Stomach smooth muscle (tissue), 2 donors: ENCODE results near the gene SCFD2.
"Not testable (repeated sequence)": the region's sequence is repeated elsewhere in the genome, so short reads cannot be mapped to it uniquely, and the experiment has no call there.

Source experiments
- H3K27ac ChIP-seq: one replicate; pipeline ENCODE4 v1.7.0; 2013; ENCODE audit warnings: mild to moderate bottlenecking, low read length, inconsistent platforms
- H3K27me3 ChIP-seq, 2 donors: one replicate each; pipeline ENCODE4 v1.7.0; 2013; ENCODE audit warnings: low read length in 2 of 2; ENCODE audit not compliant: insufficient read depth in 2 of 2, control insufficient read depth in 1 of 2
- H3K36me3 ChIP-seq, 2 donors: one replicate each; pipeline ENCODE4 v1.7.0; 2013; ENCODE audit warnings: low read length in 2 of 2; ENCODE audit not compliant: control insufficient read depth in 2 of 2, insufficient read depth in 2 of 2
- H3K4me1 ChIP-seq: one replicate; pipeline ENCODE4 v1.7.0; 2013; ENCODE audit warnings: low read length; ENCODE audit not compliant: control insufficient read depth, insufficient read depth
- H3K4me3 ChIP-seq, 2 donors: one replicate each; pipeline ENCODE4 v1.7.0; 2013; ENCODE audit warnings: low read length in 2 of 2
- H3K9ac ChIP-seq, 2 donors: one replicate each; pipeline ENCODE4 v1.7.0; 2013; ENCODE audit warnings: low read length in 2 of 2, mild to moderate bottlenecking in 1 of 2
- H3K9me3 ChIP-seq, 2 donors: one replicate each; pipeline ENCODE4 v1.7.0; 2013; ENCODE audit warnings: low read length in 2 of 2; ENCODE audit not compliant: control insufficient read depth in 2 of 2
- donor health status: healthy.
- donor health status: Pancreatic carcinoma.

SCFD2 gene

DNA sequence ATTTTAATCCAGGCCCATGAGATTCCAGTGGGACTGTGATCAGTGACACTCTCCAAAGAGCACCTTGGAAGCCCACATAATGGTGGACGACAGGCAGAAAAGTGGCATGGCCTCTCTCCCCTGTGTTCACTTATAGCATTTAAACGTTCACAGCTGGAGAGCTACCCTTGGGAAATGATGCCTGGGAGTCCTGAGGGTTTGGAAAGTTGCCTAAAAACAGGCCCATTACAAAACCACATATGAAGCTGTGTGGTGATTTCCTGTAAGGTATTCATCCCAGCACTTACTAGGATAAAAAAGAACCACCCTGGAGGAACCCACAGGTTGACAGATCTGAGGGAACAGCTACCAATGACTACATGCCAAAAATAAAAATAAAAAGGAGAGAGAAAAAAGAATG lies 310.6 kb downstream of the SCFD2 start:
- Histone ChIP-seq H3K4me1 (peaks cover 6% of the 10 kb centered on the region), H3K4me3 (no peak overlapping the region), H3K27me3 (no peaks in the 10 kb centered on the region), H3K36me3 (peaks cover 0 to 2% of the 10 kb centered on the region in 2 donors), H3K27ac (no peak overlapping the region), H3K9ac (no peak overlapping the region), H3K9me3 (no peaks in the 10 kb centered on the region)

DNA sequence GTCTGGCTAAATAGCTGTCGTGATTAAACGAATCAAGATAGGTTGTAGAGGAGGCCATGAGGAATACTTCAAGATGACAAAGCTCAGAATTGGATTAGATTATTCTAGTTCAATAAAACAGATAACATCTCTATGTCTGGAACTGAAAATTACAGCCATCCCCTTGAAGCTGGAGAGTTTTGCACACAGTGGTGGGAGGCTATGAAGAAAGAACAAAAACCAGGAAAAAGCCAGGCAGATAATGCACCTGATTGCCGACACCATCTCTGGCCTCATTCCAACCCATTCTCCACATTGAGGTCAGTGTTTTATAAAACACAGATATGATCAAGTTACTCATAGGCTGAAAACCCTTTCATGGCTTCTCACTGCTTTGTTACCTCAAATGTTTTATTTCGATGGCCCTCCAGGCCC lies 315.5 kb downstream of the SCFD2 start:
- H3K36me3 ChIP-seq, result peaks cover 0 to 2% of the 10 kb centered on the region in 2 donors
- H3K4me3 ChIP-seq, result no peak overlapping the region
- no peaks in the 10 kb centered on the region for H3K9me3 ChIP-seq
- H3K27ac ChIP-seq, result no peak overlapping the region
- no peak overlapping the region for H3K9ac ChIP-seq
- no peaks in the 10 kb centered on the region for H3K4me1 ChIP-seq
- H3K27me3 ChIP-seq, result no peaks in the 10 kb centered on the region

DNA sequence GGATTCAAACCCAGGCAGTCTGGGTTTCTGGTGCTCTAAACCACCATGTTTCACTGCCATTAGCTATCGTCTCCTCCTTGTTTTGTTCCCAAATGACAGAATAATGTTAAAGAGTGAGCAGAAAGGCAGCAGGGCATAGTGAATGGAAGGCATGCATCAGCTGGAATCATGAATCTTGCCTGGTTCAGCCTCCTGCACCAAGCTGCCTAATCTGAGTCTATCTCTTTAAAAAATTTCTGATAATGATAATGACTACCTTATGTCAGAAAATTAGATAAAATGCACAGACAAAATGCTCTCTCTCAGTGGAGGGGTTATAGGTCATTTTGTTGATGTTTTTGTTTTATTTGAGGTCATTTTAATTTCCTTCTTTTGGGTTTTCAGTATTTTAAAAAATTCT lies 316.3 kb downstream of the SCFD2 start:
- Histone ChIP-seq H3K27me3 (no peaks in the 10 kb centered on the region), H3K27ac (no peak overlapping the region), H3K4me1 (no peaks in the 10 kb centered on the region), H3K4me3 (no peak overlapping the region), H3K9ac (no peak overlapping the region), H3K36me3 (no peaks in the 10 kb centered on the region), H3K9me3 (no peaks in the 10 kb centered on the region)

GRCh38 chr4:53044651-53044960 lies 321.3 kb downstream of the SCFD2 start:
- Histone ChIP-seq H3K27me3 (no peaks in the 10 kb centered on the region), H3K4me3 (no peak overlapping the region), H3K9me3 (no peaks in the 10 kb centered on the region), H3K9ac (no peak overlapping the region), H3K36me3 (no peaks in the 10 kb centered on the region), H3K4me1 (no peaks in the 10 kb centered on the region), H3K27ac (no peak overlapping the region)

GRCh38 chr4:53043891-53044650 lies 321.8 kb downstream of the SCFD2 start:
- H3K9me3 ChIP-seq, result no peaks in the 10 kb centered on the region
- no peak overlapping the region for H3K27ac ChIP-seq
- H3K27me3 ChIP-seq, result no peaks in the 10 kb centered on the region
- H3K4me1 ChIP-seq, result no peaks in the 10 kb centered on the region
- H3K4me3 ChIP-seq, result no peak overlapping the region
- no peak overlapping the region for H3K9ac ChIP-seq
- no peaks in the 10 kb centered on the region for H3K36me3 ChIP-seq

- Histone ChIP-seq H3K4me3 (no peak overlapping the region), H3K27me3 (no peaks in the 10 kb centered on the region), H3K36me3 (no peaks in the 10 kb centered on the region), H3K27ac (no peak overlapping the region), H3K9ac (no peak overlapping the region), H3K9me3 (no peaks in the 10 kb centered on the region), H3K4me1 (no peaks in the 10 kb centered on the region)
Measured at GRCh38 chr4:53043055-53043454, 322.8 kb downstream of the SCFD2 start.

- no peak overlapping the region for H3K9ac ChIP-seq
- no peak overlapping the region for H3K4me3 ChIP-seq
- H3K27ac ChIP-seq, result no peak overlapping the region
- no peaks in the 10 kb centered on the region for H3K36me3 ChIP-seq
- no peaks in the 10 kb centered on the region for H3K9me3 ChIP-seq
- H3K4me1 ChIP-seq, result no peaks in the 10 kb centered on the region
- no peaks in the 10 kb centered on the region for H3K27me3 ChIP-seq
Measured at GRCh38 chr4:53040851-53041250, 325.0 kb downstream of the SCFD2 start.

GRCh38 chr4:53040459-53040815 lies 325.4 kb downstream of the SCFD2 start:
- Histone ChIP-seq H3K4me1 (no peaks in the 10 kb centered on the region), H3K9ac (no peak overlapping the region), H3K27me3 (no peaks in the 10 kb centered on the region), H3K27ac (no peak overlapping the region), H3K9me3 (no peaks in the 10 kb centered on the region), H3K36me3 (no peaks in the 10 kb centered on the region), H3K4me3 (no peak overlapping the region)

- H3K27ac ChIP-seq, result no peak overlapping the region
- H3K9ac ChIP-seq, result no peak overlapping the region
- H3K4me1 ChIP-seq, result no peaks in the 10 kb centered on the region
- H3K9me3 ChIP-seq, result no peaks in the 10 kb centered on the region
- no peaks in the 10 kb centered on the region for H3K36me3 ChIP-seq
- no peaks in the 10 kb centered on the region for H3K27me3 ChIP-seq
- no peak overlapping the region for H3K4me3 ChIP-seq
Measured at GRCh38 chr4:53039741-53040458, 326.0 kb downstream of the SCFD2 start.

- no peaks in the 10 kb centered on the region for H3K27me3 ChIP-seq
- H3K9ac ChIP-seq, result no peak overlapping the region
- no peaks in the 10 kb centered on the region for H3K36me3 ChIP-seq
- H3K27ac ChIP-seq, result no peak overlapping the region
- no peaks in the 10 kb centered on the region for H3K4me1 ChIP-seq
- H3K9me3 ChIP-seq, result no peaks in the 10 kb centered on the region
- no peak overlapping the region for H3K4me3 ChIP-seq
Measured at GRCh38 chr4:53037892-53038291, 328.0 kb downstream of the SCFD2 start.

DNA sequence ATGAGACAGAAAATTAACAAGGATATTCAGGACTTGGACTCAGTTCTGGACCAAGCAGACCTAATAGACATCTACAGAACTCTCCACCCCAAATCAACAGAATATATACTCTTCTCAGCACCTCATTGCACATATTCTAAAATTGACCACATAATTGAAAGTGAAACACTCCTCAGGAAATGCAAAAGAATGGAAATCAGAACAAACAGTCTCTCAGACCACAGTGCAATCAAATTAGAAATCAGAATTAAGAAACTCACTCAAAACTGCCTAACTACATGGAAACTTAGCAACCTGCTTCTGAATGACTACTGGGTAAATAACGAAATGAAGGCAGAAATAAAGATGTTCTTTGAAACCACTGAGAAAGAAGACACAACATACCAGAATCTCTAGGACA lies 333.0 kb downstream of the SCFD2 start:
- H3K27me3 ChIP-seq, H3K9me3 ChIP-seq, H3K4me1 ChIP-seq, H3K4me3 ChIP-seq, H3K36me3 ChIP-seq, H3K9ac ChIP-seq, H3K27ac ChIP-seq: not testable (repeated sequence)
